HG02884 (cell line): ENCODE results near the gene PALM3.

ENCODE experiments used
- ATAC-seq: cut with Tn5 transposase; IDR thresholded peaks from one replicate; pipeline ENCODE4 v1.9.1; 2021; ENCODE audit warnings: mild to moderate bottlenecking, moderate library complexity; ENCODE audit not compliant: unreplicated experiment

PALM3 gene

GRCh38 chr19:14004619-14005348, 57.1 kb downstream of the PALM3 start:
- ATAC-seq: no peak
